Osteocyte (in vitro differentiated cells): Measurements from ENCODE around the gene GLIS1. TPM values are rescaled to one million over a fixed set of nuclear protein-coding genes. Genes with fewer than 3 reads are reported as not detected.

Source experiments
- DNase-seq: peaks from one replicate; pipeline ENCODE4 v3.0.0; 2021; ENCODE audit warnings: mixed read lengths; ENCODE audit not compliant: unreplicated experiment; ENCODE audit errors: extremely low spot score
- H3K27ac Mint-ChIP-seq: one replicate; pipeline ENCODE4 v1.8.0; 2021; ENCODE audit warnings: mild to moderate bottlenecking, mixed read lengths; ENCODE audit not compliant: unreplicated experiment
- H3K27me3 Mint-ChIP-seq: one replicate; pipeline ENCODE4 v1.8.0; 2021; ENCODE audit warnings: mixed read lengths; ENCODE audit not compliant: unreplicated experiment
- H3K36me3 Mint-ChIP-seq: one replicate; pipeline ENCODE4 v1.8.0; 2021; ENCODE audit warnings: mixed read lengths; ENCODE audit not compliant: unreplicated experiment
- H3K4me1 Mint-ChIP-seq: one replicate; pipeline ENCODE4 v1.8.0; 2021; ENCODE audit warnings: mixed read lengths; ENCODE audit not compliant: unreplicated experiment
- H3K4me3 Mint-ChIP-seq: one replicate; pipeline ENCODE4 v1.8.0; 2021; ENCODE audit warnings: mild to moderate bottlenecking, moderate library complexity, mixed read lengths; ENCODE audit not compliant: unreplicated experiment
- H3K9me3 Mint-ChIP-seq: one replicate; pipeline ENCODE4 v1.8.0; 2021; ENCODE audit warnings: mixed read lengths; ENCODE audit not compliant: unreplicated experiment
- total RNA-seq: library from RNA; stranded (reverse); gene quantifications from 2 replicates; pipeline ENCODE4 v1.2.1, GENCODE V29; 2021
- TF ChIP-seq, protein P1 (sequence below): fragments of 200-600 bp; sonication (generic); IDR thresholded peaks from 2 replicates; pipeline ENCODE4 v1.5.0; 2021; ENCODE audit warnings: antibody characterized with exemption, mild to moderate bottlenecking, moderate library complexity

Gene GLIS1
- total RNA-seq, 1 donor from 2014 or later, result 38.3 TPM

- peaks cover 55% of the 10 kb centered on the region for H3K4me1 Mint-ChIP-seq
- TF ChIP-seq, protein P1, sequence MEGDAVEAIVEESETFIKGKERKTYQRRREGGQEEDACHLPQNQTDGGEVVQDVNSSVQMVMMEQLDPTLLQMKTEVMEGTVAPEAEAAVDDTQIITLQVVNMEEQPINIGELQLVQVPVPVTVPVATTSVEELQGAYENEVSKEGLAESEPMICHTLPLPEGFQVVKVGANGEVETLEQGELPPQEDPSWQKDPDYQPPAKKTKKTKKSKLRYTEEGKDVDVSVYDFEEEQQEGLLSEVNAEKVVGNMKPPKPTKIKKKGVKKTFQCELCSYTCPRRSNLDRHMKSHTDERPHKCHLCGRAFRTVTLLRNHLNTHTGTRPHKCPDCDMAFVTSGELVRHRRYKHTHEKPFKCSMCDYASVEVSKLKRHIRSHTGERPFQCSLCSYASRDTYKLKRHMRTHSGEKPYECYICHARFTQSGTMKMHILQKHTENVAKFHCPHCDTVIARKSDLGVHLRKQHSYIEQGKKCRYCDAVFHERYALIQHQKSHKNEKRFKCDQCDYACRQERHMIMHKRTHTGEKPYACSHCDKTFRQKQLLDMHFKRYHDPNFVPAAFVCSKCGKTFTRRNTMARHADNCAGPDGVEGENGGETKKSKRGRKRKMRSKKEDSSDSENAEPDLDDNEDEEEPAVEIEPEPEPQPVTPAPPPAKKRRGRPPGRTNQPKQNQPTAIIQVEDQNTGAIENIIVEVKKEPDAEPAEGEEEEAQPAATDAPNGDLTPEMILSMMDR, result no peak
- H3K36me3 Mint-ChIP-seq, result peaks cover 20% of the 10 kb centered on the region
- H3K27ac Mint-ChIP-seq, result peak overlapping the region; percentile 43
- no peak for DNase-seq
- H3K27me3 Mint-ChIP-seq, result no peaks in the 10 kb centered on the region
- no peak overlapping the region for H3K4me3 Mint-ChIP-seq
- no peaks in the 10 kb centered on the region for H3K9me3 Mint-ChIP-seq
These were observed 194.0 kb downstream of the GLIS1 start for GRCh38 chr1:53544728-53545515.

DNA sequence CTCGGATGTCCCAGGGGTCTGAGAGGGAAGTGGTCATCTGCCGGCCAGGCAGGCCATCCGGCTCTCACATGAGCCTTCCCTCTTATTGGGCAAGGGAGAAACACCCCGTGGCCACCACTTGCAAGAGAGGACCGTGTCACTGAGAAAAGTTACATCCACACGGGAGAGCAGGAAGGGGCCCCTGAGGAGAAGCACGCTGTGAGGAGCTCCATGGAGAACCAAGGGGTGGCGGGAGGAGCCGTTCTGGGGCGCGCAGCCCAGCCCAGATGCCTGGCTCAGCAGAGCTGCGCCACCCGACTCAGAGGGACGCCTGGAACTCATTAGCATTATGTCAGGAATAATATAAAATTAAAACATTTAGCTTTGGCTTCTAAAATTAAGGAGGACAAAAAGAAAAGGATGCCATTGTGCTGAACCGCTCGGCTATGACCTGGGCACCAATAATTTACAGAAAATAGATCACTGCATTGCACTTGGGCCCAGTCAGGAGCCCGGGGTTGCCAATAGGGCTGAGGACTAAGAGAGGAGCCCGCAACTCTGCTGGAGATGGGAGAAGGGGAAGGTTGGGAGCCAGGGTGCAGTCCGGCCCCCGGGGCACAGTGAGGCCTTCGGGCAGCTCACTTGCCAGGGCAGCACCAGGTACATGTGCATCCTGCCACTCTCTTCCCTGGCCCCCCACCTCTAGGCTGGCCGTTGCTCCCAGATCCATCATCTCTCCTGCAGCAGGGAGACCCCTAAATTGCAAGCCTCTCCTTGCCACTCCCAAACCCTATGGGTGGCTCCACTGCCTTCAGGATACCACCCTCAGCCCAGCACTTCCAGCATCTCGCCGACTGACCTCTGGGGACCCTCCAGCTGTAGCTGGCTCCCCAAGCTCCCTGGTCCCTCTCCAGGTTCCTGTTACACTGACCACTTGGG is 194.9 kb downstream of the GLIS1 start:
- Mint-ChIP-seq H3K4me3 (no peak overlapping the region), H3K9me3 (no peaks in the 10 kb centered on the region), H3K36me3 (peaks cover 19% of the 10 kb centered on the region), H3K27ac (peak overlapping the region; percentile 94), H3K27me3 (no peaks in the 10 kb centered on the region), H3K4me1 (peaks cover 62% of the 10 kb centered on the region)
- TF ChIP-seq, protein P1, result no peak
- no peak for DNase-seq

DNA sequence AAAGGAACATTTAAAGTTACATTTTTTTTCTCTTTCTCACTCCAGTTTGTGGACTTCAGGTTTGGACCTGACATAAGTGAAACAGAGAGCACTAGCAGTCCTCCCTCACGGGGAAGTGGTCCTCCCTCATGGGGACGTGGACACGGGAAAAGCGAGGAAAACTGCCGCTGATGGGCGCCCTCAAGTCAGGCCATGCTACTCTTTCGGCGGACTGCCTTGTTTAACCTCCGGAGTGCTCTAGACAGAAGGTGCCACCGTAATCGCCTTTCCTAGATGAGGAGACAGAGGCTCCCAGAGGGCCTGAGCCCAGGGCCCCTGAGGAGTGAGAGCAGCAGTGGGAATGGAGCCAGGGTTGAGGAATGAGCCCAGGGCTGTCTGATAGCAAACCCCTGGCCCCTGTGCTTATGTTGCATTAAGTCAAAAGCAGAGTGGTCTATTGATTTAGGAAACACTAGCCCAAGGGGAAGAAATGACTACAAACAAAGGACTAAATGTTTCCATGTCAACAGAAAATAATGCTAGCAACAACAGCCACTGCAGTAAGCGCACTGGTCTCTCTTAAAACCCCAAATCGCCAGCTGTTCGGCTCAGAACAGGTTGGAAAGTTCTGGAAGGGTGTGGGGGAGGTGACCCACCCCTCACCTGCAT is 195.7 kb downstream of the GLIS1 start:
- TF ChIP-seq, protein P1, result no peak
- H3K36me3 Mint-ChIP-seq, result peaks cover 14% of the 10 kb centered on the region
- no peaks in the 10 kb centered on the region for H3K9me3 Mint-ChIP-seq
- no peak for DNase-seq
- H3K4me1 Mint-ChIP-seq, result peaks cover 62% of the 10 kb centered on the region
- no peaks in the 10 kb centered on the region for H3K27me3 Mint-ChIP-seq
- no peak overlapping the region for H3K4me3 Mint-ChIP-seq
- H3K27ac Mint-ChIP-seq, result peak overlapping the region; percentile 94

DNA sequence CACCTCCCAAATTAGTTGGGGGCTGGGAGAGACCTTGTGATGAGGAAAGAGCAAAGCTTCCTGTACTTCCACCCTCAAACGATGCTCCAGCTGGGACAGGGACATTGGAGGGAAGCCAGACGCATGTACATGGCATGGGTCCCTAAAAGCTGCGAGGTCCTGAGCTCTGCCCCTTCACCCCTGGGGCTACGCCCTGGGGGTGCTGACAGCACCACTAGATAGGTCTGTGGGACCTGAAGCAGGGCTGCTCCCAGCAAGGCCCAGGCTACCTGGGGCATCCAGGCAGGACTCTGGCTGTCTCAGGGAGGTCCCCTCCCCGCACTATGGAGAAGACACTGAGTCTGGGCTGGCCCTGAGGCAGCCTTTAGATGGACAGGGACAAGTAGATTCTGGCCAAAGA is 196.4 kb downstream of the GLIS1 start:
- TF ChIP-seq, protein P1, result no peak
- Mint-ChIP-seq H3K27me3 (no peaks in the 10 kb centered on the region), H3K36me3 (peaks cover 12% of the 10 kb centered on the region), H3K9me3 (no peaks in the 10 kb centered on the region), H3K4me1 (peaks cover 68% of the 10 kb centered on the region), H3K27ac (peak overlapping the region; percentile 94), H3K4me3 (no peak overlapping the region)
- no peak for DNase-seq
